Ascending aorta (tissue), 2 donors: Measurements from ENCODE around the gene MED8. TPM values are rescaled to one million over a fixed set of nuclear protein-coding genes. Genes with fewer than 3 reads are reported as not detected.

Experiments
- DNase-seq, 2 donors: peaks; one replicate each; pipeline ENCODE4 v3.0.0-alpha.2; 2019; ENCODE audit warnings: low spot score in 2 of 2
- H3K27ac ChIP-seq, 2 donors: fragments of 200-600 bp; sonication (generic); one replicate each; pipeline ENCODE4 v1.5.1; 2016 to 2017; ENCODE audit warnings: mild to moderate bottlenecking in 1 of 2
- H3K27me3 ChIP-seq: fragments of 200-600 bp; sonication (generic); one replicate; pipeline ENCODE4 v1.5.1; 2017
- H3K36me3 ChIP-seq, 2 donors: fragments of 200-600 bp; sonication (generic); one replicate each; pipeline ENCODE4 v1.5.1; 2016
- H3K4me1 ChIP-seq, 2 donors: fragments of 200-600 bp; sonication (generic); one replicate each; pipeline ENCODE4 v1.5.1; 2016 to 2017; ENCODE audit warnings: mild to moderate bottlenecking in 1 of 2
- H3K4me3 ChIP-seq, 2 donors: fragments of 200-600 bp; sonication (generic); one replicate each; pipeline ENCODE4 v1.5.1; 2016 to 2017; ENCODE audit warnings: mild to moderate bottlenecking in 1 of 2
- H3K9me3 ChIP-seq, 2 donors: fragments of 200-600 bp; sonication (generic); one replicate each; pipeline ENCODE4 v1.5.1; 2016
- intact Hi-C: fragments of 100-400 bp; cut with DNase I; formaldehyde crosslinking; loops from one replicate; pipeline ENCODE4 v1.15.1; 2023
- total RNA-seq: library from RNA; depleted of rRNA; stranded (reverse); fragments of >200 nt; gene quantifications from one replicate; pipeline ENCODE4 v1.1.0, GENCODE V29; 2016
- TF ChIP-seq, protein P1 (sequence below), 3 experiments: fragments of 200-600 bp in 2 of 3; fragments of 450-650 bp in 1 of 3; sonication (generic) in 2 of 3; IDR thresholded peaks; one replicate each; pipeline ENCODE4 v1.5.1; 2016 to 2019; ENCODE audit warnings: antibody characterized with exemption in 3 of 3, mild to moderate bottlenecking in 1 of 3, moderate library complexity in 1 of 3

Gene MED8
- total RNA-seq, 1 donor from 2014 or later: 15.3 TPM

DNA sequence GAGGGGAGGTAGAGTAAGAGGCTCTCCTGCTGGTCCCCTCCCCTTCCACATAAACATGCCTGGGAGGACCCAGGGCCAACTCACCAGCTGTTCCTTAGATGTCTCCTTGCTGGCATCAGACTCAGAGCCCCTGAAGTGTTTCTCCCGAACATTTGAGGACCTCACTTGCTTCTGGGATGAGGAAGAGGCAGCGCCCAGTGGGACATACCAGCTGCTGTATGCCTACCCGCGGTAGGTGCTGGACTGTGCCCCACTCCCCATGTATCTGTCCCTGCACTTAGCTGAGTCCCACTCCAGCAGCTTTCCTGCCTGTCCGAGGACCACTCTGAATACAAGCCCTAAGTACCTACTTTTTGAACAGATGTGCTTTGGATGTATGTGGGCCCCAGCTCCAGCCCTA, 51.6 kb downstream of the MED8 start:
- no peak overlapping the region for H3K27ac ChIP-seq
- no peaks in the 10 kb centered on the region for H3K36me3 ChIP-seq
- no peak overlapping the region for H3K4me3 ChIP-seq
- no peaks in the 10 kb centered on the region for H3K4me1 ChIP-seq
- no peaks in the 10 kb centered on the region for H3K9me3 ChIP-seq
- H3K27me3 ChIP-seq: no peaks in the 10 kb centered on the region
- no peak for DNase-seq
- TF ChIP-seq, protein P1, sequence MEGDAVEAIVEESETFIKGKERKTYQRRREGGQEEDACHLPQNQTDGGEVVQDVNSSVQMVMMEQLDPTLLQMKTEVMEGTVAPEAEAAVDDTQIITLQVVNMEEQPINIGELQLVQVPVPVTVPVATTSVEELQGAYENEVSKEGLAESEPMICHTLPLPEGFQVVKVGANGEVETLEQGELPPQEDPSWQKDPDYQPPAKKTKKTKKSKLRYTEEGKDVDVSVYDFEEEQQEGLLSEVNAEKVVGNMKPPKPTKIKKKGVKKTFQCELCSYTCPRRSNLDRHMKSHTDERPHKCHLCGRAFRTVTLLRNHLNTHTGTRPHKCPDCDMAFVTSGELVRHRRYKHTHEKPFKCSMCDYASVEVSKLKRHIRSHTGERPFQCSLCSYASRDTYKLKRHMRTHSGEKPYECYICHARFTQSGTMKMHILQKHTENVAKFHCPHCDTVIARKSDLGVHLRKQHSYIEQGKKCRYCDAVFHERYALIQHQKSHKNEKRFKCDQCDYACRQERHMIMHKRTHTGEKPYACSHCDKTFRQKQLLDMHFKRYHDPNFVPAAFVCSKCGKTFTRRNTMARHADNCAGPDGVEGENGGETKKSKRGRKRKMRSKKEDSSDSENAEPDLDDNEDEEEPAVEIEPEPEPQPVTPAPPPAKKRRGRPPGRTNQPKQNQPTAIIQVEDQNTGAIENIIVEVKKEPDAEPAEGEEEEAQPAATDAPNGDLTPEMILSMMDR (IDR thresholded peaks at IDR 0.05): no peak
- intact Hi-C loops: no loop called here

DNA sequence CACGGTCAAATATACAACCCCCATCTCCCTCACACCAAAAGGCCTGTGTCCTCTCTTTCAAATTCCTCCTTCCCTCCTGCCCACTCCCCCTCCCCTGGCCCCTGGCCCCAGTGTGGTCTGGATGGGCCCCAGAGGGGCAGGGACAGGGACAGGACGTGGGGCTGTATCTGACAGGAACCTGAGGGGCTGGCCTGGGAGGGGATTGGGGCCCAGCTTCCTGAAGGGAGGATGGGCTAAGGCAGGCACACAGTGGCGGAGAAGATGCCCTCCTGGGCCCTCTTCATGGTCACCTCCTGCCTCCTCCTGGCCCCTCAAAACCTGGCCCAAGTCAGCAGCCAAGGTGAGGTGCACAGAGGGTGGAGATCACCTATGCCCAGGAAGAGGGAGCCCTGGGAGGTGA, 52.0 kb downstream of the MED8 start, which contains the start of gene MPL:
Gene MPL (plus strand): TSS at position 231 of the 400 bp plus-strand sequence. CDS start 31 bp downstream, at position 262.
- Histone ChIP-seq H3K4me3 (no peak within 1 kb of the TSS), H3K9me3 (no peaks in the 10 kb centered on the region), H3K27ac (no peak within 1 kb of the TSS), H3K36me3 (no peaks in the 10 kb centered on the region), H3K4me1 (no peaks in the 10 kb centered on the region), H3K27me3 (no peaks in the 10 kb centered on the region)
- intact Hi-C loops: no loop called here
- TF ChIP-seq, protein P1 (IDR thresholded peaks at IDR 0.05): no peak
- DNase-seq: no peak

DNA sequence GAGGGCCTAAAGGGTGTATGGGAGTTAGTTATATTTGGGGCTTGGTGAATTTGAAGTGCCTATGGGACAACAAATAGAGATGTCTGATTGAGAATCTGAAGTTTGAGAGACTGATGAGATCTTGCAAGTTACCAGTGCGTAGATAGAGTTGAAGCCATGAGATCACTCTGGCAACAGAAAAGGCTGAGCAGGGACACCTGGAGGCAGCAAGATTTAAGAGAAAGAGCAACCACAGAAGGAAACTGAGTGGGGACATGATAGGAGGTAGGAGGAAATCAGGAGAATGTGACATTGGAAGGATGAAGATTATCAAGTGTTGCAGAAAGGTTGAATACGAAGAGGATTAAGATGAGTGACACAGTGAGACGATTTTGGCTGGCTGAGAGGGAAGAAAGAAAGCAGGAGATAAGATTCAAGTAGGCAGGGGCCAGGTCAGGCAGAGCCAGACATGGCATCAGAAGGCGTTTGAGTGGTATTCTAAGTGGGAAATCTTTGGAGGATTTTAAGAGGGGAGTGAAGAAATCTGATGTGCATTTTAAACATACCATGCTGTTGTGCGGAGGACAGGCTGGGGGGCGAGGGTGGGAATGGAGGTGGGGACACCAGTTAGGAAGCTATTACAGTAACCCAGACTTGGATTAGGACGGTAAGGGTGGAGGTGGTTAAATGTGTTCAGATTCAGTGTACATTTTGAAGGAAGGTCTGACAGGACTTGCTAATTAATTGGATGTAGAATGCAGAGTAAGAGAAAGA, 55.0 kb downstream of the MED8 start:
- no peaks in the 10 kb centered on the region for H3K27me3 ChIP-seq
- TF ChIP-seq, protein P1 (IDR thresholded peaks at IDR 0.05): no peak
- no peaks in the 10 kb centered on the region for H3K4me1 ChIP-seq
- H3K9me3 ChIP-seq: no peaks in the 10 kb centered on the region
- no peak overlapping the region for H3K4me3 ChIP-seq
- no peak for DNase-seq
- no peak overlapping the region for H3K27ac ChIP-seq
- no peaks in the 10 kb centered on the region for H3K36me3 ChIP-seq
- intact Hi-C loops: no loop called here

Other genes with a start within 250 kb of the MED8 start
- gene EBNA1BP2, start 217.5 kb downstream of the MED8 start, total RNA-seq: 22.1 TPM
- gene CFAP57, start 217.5 kb downstream of the MED8 start, total RNA-seq: not detected
- not detected for gene TMEM125, start 119.8 kb downstream of the MED8 start, total RNA-seq
- gene C1orf210, start 104.2 kb downstream of the MED8 start, total RNA-seq: not detected
- gene TIE1, start 88.8 kb downstream of the MED8 start, total RNA-seq: 120 TPM
- not detected for gene MPL, start 52.0 kb downstream of the MED8 start, total RNA-seq
- gene CDC20, start 30.8 kb downstream of the MED8 start, total RNA-seq: not detected
- gene ELOVL1, start 21.8 kb downstream of the MED8 start, total RNA-seq: 39.9 TPM
- gene SZT2, start 99 bp upstream of the MED8 start, total RNA-seq: 35.9 TPM
- gene HYI, start 64.1 kb upstream of the MED8 start, total RNA-seq: 56.4 TPM
- gene PTPRF, start 141.1 kb upstream of the MED8 start, total RNA-seq: 43.6 TPM